Activated CD4-positive, CD25-positive, alpha-beta regulatory T cell treated with anti-CD3 and anti-CD28 coated beads, Interleukin-2, amount 50 U/mL, for 72 hours (primary cell): ENCODE results near the gene MAN1C1.
"Not testable (repeated sequence)": the region's sequence is repeated elsewhere in the genome, so short reads cannot be mapped to it uniquely, and the experiment has no call there.

Experiments used
- DNase-seq: peaks from one replicate; pipeline ENCODE4 v3.0.0; 2021

Gene MAN1C1

DNA sequence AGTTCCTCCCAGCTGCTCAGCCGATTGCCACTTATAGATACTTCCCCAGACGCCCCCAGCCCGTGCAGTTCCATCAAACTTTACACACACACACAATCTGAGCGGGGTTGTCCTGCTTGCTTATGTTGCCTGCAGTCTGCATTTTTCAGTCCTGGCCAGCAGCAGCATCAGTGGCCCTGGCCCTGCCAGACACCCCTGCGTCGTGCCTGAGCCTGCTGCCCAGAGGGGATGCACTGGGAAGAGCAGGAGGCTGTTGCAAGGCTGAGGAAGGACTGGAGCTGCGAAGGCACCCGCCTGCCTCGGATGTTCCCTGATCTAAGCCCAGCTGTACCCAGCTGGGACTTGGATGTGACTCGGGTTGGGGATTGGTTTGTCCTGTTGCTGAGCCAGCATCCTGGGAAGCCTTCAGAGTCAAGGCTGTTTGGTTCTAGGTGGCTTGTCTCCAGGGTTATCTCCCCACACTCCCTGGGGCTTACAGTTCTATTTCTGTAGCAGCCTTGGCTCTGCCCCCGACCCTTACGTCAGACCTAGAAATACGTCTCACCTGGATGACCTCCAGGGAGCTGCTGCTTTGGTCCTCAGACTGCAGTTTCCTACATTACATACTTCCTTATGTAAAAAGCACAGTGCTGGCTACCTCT, 42.3 kb downstream of the MAN1C1 start:
- DNase-seq: no peak

DNA sequence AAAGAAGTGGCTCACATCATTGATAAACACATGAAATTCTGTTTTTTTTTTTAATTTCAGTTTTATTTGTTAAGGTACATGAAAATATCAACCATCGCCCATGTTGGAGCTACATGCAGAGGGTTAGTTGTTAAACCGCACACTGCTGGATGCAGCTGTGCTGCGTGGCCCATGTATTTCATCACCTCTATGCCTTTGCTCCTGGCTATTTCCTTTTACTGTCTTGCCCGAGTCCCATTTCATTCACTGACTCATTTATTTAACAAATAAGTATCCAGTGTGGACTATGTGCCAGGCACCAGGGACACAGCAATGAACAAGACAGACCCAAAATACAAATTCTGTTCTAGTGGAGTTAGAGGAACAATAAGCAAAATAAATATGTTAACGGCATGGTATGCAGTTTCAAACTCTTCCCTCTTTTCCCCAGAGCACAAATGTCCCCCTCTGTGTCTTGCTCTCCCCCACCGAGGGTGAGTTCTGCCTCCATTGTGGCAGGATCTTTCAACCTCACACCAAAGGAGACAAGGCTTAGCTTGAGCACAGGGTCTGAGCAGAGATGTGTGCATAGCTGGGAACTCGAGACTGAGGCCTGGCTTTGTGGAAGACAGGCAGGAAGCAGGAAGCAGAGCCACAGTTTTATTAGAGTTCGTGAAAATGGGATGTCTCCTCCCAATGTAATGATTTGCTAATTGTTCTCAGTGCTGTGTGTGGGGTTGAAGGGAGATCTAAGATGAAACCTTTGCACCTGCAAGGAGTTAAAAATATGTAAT, 44.6 kb downstream of the MAN1C1 start:
- no peak for DNase-seq

DNA sequence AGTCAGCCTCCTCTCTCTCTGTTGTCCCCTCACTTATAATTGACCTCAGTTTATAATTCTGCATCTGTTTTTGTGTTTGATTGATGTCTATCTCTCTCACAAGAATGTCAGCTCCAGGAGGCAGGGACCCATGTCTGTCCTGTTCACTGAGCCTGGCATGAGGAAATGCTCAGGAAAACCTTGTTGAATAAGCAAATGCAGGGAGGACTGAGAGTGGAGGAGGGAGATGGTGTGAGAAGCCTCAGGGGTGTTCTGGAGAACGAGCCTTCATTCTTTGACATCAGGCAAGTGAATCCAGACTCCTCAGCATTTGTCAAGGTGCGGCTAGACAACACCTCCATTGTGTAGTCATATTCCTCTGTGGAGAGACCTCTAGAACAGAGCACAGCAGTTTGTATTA, 45.5 kb downstream of the MAN1C1 start:
- DNase-seq: no peak

DNA sequence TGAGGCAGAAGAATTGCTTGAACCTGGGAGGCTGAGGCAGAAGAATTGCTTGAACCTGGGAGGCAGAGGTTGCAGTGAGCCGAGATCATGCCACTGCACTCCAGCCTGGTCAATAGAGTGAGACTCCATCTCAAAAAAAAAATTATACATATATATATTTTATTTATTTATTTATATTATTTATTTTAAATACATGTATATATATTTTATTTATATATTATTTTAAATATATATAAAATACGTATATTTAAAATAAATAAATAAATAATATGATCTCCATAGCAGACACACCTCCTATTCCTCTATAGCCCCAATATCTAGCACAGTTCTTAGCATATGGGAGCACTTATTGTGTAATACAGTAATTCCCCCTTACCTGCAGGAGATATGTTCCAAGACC, 46.4 kb downstream of the MAN1C1 start:
- DNase-seq: not testable (repeated sequence)

DNA sequence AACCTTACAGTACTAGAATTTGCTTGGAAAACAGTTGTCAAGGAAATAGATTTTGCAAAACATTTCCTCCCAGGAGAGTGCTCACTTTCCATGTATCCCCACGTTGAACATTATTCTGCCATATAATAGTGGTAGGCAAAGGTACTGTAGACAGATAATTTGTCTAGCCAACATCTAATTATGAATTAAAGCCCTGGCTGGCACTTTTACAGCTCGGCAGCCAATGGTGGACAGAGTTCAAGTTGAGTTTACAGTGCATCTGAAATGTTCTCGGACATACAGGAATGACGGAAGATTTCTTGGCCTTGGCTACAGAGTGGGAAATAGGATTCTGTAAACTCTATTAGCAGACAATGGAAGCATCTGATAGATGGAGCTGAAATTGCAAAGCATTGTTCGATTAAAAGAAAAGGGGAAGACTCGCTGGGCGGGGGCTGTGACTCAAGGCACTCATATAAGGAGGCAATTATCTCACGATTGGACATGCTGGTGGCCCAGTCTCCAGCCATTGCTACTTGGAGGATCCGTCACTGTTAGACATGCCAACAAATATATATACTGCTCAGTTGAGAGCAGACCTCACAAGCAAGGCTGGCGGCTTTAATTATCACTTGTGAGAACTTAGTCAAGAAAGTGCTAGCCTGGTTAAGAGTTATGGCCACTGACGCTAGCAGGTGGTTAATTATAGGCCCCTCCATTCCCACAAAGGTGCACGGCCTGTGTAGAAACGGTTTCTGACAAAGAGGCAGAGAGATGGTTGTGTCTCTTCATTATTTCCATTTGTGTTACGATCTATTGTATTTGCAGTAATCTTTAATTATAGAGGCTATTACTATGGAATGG, 48.0 kb downstream of the MAN1C1 start:
- DNase-seq: no peak

DNA sequence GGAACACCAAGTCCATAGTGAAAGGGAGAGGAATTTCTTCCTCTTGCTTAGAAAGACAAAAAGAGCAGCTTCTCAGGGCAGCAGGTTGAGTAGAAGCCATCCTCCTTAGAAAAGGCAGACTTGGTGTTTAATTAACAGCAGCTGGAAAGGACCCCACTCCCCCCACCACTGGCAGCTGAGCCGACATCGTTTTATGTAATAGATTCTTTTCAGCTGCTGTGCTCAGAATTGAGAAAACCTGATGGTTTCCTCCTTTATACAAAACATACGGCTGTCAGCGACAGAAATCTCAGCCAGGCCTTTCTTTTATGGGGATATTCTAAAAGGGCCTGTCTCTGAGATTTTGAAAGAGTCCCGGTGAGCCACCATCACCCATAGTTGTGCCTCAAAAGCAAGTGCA, 49.9 kb downstream of the MAN1C1 start:
- no peak for DNase-seq

DNA sequence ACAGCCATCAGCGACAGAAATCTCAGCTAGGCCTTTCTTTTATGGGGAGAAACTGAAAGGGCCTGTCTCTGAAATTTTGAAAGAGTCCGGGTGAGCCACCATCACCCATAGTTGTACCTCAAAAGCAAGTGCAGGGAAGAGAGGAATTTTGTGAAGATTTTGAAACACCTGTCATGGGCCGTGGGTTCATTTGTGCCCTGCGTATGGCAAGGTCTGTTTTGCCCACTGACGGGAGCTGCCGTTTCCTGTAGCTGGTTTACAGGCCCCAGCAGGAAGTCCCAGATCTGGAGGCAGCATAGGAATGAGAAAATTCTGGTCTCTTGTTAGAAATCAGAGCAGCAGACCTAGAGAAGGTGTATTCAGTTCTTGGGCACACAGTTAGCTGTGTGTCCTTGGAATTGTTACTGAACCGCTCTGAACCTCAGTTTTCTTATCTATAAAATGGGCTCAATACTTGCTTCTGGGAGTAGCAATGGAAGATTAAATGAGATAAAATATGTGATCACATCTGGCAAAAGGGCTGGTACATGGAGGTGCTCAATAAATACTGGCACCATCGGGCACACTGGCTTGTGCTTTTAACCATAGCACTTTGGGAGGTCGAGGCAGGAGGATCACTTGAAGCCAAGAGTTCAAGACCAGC, 52.5 kb downstream of the MAN1C1 start:
- no peak for DNase-seq

DNA sequence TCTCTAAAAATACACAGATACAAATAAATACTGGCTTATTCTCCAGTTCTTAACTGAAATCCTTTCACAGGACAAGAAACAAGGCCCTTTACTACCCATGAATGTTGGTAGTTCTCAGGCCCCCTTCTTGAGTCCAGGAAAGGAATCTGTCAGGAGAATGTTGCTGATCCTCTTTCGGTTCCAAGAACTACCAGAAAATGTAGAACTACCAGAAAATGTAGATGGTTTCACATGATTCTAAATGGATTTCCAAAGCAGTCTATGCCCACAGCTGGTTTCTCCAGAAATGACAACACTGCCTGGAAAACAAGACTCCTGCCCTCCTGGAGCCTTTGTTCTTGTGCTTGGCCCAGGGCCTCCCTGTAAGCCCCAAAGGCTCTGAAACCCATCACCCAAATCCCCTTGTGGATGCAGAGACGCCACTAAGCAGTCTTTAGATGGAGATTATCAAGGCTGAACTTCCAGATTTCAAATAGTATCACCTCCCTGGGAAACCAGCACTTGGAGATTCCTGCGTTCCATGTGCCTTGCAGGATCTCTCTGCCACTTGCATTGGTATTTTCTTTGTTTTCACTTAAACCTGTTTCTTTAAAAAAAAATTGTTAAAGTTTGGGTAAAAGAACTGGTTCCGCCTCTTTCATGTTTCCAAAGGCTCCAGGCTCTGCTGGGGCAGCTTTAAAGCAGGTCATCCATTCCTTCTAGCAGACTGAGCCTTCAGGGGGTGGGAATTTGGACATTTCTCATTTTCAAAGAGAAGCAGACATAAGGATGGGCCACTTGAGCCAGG, 53.4 kb downstream of the MAN1C1 start:
- no peak for DNase-seq

DNA sequence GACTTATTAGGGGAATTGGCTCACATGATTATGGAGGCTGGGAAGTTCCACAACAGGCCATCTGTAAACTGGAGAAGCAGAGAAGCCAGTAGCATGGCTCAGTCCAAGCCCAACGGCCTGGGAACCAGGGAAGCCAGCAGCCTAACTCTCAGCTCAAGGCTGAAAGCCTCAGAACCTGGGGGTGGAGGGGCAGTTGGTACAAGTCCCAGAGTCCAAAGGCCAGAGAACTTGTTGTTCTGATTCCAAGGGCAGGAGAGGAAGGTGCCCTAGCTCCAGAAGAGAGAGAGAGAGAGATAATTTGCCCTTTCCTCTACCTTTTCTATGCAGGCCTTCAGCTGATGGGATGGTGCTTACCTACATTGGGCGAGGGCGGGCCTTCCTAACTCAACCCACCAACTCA, 55.3 kb downstream of the MAN1C1 start:
- no peak for DNase-seq

DNA sequence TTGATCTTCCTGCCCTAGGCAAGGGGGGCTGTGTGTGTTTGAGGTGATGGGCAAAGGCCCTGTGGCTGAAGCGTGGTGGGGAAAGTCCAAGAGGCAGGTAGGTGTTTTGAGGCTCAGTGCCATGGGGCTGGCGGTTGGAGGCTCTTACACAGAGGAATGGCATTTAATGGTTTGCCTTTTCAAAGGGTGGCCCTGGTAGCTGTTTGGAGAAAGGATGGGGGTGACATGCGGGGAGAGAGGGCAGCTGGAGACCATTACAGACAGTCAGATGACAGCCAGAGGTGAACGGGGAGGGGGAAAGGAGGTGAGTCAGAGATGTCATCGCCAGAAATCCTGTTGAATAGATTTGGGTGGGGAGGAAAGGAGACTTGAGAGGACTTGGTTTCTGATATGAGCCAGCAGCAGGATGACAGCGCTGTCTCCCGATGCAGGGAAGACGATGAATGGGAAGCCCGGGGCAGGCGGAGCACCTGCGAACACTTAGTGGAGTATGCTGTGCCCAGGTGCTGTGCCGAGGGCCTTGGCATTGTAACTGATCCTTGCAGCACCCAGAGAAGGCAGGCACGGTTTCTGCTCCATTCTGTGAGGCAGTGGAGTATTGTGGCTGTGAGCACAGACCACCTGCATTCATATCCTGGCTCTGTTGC, 56.3 kb downstream of the MAN1C1 start:
- DNase-seq: no peak

DNA sequence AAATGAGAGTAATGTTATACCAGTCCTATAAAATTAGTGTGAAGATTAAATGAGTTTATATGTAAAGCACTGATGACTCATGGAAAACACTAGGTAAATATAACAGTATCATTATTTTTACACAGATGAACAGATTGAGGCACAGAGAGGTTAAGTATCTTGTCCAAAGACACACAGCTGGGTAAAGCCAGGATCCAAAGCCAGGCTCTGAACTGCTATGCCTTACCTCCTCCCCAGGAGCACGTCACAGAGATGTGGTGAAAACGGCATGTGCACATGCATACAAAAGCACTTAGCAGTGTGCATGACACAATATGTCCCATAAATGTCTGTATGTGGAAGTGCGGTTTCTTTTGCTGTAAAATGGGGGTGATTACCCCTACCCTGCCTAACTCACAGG, 56.9 kb downstream of the MAN1C1 start:
- no peak for DNase-seq

DNA sequence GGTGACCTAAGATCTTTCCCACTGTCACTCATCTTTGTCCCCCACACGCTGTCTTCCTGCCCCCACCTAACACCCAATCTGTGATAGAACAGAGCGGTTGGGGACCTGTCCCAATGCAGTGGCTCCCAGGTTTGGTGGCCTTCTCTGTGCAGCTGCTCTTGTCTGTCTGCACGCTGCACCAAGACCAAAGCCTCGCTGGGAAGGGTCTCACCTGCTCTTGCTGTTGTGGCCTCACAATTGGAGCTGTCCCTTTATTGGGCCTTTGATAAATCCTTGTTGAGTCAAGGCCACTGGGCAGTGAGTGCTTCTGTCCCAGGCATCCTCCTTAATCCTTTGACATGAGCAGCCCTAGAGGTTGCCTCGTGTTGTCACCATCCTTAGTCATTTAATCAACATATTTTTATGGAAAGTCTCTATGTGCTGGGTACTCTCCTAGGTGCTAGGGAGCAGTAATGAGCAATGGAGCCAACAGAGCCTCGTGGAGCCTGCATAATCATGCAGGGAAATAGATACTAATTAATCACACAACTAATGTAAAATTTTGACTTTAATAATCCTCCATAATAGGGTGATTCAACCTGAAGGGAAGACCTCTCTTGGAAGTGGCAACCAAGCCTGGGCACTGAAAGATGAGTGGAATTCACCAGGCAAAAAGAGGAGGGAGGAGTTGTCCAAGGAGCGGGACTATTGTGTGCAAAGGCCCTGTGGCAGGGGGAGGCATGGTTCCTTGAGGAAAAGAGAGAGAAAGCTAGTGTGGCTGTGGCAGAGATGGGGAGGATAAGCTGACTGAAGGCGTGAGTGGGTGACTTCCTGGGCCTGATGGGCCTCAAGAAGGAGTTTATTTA, 57.6 kb downstream of the MAN1C1 start:
- DNase-seq: no peak

DNA sequence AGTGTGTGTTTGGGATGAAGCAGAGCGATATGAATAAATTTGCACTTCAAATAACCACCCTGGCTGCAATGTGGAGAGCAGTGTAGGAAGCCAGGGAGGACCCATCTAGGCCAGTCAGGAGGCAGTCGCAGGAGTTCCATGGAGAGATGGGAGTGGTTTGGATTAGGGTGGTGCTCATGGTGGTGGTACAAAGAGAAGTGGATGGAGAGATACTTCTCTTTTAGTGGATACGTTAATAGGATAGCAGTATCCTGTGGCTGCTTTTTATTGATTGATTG, 58.2 kb downstream of the MAN1C1 start:
- DNase-seq: no peak

DNA sequence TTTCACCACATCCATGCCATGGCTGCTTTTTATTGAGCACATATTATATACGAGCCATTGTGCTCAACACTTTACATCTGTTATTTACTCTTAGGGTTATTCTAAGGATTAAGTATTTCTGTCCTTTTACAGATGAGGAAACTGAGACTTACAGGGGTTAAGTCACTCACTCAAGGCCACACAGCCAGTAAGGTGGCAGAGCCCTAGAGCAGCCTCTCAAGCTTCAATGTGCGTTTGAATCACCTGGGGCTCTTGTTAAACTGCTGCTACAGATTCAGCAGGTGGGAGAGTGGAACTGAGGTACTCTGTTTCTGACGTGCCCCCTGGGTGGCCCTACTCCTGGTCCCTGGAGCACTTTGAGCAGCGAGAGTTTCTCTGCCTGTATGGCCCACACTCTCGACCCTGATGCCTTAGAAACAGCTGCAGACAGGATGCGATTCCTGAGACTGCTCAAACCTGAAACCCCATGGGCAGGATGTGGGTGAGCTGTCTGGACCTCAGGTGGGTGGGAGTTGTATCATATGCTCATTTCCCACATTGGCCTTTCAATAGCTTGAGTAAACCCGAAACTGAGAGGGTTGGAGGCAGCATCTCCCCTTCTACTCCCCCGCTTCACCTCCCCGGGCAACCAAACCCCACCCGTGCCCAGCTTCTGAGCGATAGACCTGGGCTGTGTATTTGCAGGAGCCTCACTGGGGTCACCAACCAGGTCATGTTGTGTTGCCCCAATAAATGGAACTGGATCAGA, 59.3 kb downstream of the MAN1C1 start:
- peak; percentile 69 for DNase-seq

DNA sequence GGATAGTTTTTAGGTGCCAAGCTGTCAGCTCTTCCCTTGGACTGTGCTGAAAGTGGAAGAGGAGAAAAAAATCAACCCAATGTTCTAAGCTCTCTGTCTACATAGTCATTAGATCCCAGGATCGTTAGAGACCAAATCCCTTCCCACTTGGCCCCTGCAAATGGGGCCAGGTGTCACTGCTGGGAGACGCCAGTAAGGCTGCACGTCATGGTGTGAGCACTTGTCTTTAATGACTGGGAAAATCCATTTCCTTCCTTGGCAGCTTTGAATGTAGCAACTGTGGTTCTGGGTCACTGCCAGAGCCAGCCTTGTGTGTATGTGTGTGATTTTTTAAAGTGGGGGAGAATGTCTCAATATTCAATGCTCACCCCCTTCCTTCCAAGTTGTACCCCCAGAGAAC, 59.9 kb downstream of the MAN1C1 start:
- DNase-seq: no peak

DNA sequence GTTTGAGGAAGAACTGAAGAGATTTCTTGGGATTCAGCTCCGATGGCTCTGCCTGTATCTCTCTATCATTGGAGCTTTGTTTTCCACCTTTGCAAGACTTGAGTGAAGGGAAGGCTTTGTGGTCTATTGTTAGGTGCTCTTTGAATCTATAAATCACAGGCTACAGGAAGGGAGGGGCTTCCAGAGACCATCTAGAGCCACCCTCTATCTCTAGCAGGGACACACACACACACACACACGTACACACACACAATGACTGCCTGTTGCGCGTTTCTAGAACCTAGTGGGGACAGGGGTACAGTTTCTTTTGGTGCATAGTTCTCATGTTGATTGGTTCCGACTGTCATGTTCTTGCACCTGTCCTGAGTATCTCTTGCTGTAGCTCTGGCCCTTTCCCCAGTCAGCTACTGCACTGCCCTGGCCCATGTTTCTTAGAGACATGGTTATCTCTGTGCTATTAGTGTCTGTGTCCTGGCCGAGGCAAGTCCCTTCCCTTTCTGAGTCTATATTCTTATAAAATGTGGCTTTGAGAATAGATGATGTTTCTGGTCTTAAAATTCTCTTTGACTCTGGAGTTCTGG, 60.7 kb downstream of the MAN1C1 start:
- DNase-seq: no peak

DNA sequence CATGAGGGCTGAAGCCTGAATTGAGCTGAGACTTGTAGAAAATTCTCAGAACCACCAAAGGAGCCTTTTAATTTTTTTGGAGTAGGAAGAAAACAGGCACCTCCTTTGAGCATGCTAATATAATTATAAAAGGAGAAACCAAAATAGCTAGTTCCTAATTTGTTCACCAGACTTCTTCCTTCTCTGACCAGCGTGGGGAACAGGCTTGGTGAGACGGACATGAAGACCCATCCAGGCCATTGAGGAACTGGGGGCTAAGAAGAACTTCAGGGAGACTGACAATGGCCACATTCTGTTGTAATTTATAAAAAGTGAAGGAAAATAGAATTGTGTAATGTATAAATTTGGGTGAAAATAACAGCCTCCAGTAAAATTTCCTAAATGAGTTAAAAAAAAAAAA, 62.6 kb downstream of the MAN1C1 start:
- no peak for DNase-seq

DNA sequence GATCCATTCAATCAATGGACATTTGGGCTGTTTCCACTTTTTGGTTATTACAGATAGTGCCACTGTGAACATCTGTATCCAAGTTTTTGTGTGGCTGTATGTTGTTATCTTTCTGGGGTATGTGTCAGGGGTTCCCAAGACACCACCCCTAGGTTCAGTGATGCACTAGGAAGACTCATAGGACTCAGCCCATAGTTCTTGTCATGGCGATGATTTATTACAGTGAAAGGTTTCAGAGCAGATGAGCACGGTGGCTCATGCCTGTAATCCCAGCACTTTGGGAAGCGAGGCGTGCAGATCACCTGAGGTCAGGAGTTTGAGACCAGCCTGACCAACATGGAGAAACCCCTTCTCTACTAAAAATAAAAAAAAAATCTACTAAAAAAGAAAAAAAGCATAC, 64.1 kb downstream of the MAN1C1 start:
- DNase-seq: no peak

DNA sequence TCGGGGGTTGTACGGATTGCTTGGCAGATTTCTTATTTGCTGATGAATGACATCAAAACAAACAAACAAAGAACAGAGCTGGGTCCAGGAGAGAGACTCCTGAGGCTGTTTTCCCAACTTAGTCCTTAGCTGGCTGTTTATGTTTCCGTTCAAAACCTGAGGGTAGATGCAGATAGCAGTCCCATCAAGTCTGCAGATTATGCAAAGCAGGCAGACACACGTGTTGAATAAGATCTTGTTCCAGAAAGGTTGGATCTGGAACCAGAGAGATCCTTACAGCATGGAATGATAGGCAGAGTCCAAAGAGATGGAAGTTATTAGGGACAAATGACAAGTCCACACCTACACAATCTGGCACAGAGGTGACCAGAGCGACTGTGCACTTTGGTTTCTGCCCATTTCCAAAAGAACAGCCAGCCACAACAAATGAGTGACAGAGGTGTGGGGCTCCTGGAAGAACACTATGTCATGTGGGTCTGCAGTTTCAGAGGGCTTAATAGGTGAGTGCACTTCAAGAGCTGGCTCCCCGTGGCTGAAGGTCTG, 65.5 kb downstream of the MAN1C1 start:
- DNase-seq: no peak

DNA sequence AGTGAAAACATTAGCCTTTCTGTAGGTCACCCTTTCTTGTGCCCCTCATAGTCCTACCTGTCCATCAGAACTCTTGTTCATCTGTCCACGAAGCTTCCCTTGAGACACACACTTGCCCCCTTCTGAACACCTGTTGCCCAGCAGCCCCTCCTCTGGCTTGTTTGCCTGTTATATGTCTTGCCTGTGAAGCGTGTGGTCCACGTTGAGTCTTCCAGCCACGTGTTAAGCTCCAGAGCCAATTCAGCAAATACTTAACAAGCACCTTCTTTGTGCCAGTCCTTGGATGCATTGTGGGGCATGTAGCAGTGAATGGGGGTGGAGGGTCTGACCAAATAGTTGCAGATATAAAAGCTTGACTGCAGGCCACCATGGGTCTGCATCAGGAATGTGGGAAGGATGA, 66.6 kb downstream of the MAN1C1 start:
- DNase-seq: no peak
